WTC11 (cell line): ENCODE measurements around the gene AKR1C2. TPM values are rescaled to one million over a fixed set of nuclear protein-coding genes. Genes with fewer than 3 reads are reported as not detected.

ENCODE experiments used
- ATAC-seq: fragments of 200-7000 bp; cut with Tn5 transposase; 2 replicates; pipeline ENCODE4 v1.10.0; 2021; ENCODE audit warnings: mild to moderate bottlenecking, moderate library complexity
- CTCF ChIA-PET: fragments of 300-600 bp; sonication (Branson Sonifier 250); formaldehyde crosslinking; loops from one replicate; lab custom pipeline; 2021; ENCODE audit warnings: antibody characterized with exemption; lab: Charles Lee
- POLR2A ChIA-PET: fragments of 350-600 bp; sonication (Branson Sonifier 250); formaldehyde crosslinking; loops from one replicate; lab custom pipeline; 2021; ENCODE audit warnings: antibody characterized with exemption; lab: Charles Lee
- DNase-seq: peaks from one replicate; pipeline ENCODE4 v3.0.0; 2021; ENCODE audit warnings: low spot score
- H3K27ac Mint-ChIP-seq: 2 replicates; pipeline ENCODE4 v1.8.0; 2021; ENCODE audit warnings: mixed read lengths
- H3K27me3 Mint-ChIP-seq: 2 replicates; pipeline ENCODE4 v1.8.0; 2021; ENCODE audit warnings: low read depth, mild to moderate bottlenecking, moderate library complexity, mixed read lengths
- H3K36me3 Mint-ChIP-seq: 2 replicates; pipeline ENCODE4 v1.8.0; 2021; ENCODE audit warnings: mixed read lengths
- H3K4me1 Mint-ChIP-seq: 2 replicates; pipeline ENCODE4 v1.8.0; 2022; ENCODE audit warnings: mixed read lengths
- H3K4me3 Mint-ChIP-seq: 2 replicates; pipeline ENCODE4 v1.8.0; 2021; ENCODE audit warnings: mild to moderate bottlenecking, moderate library complexity, mixed read lengths
- H3K9me3 Mint-ChIP-seq: 2 replicates; pipeline ENCODE4 v1.8.0; 2021; ENCODE audit warnings: mixed read lengths
- EMX1 ChIP-seq: fragments of 250-450 bp; sonication (Bioruptor Pico); IDR thresholded peaks from 2 replicates; pipeline ENCODE4 v1.8.0; 2021; ENCODE audit warnings: mild to moderate bottlenecking
- ESRRA ChIP-seq: sonication (generic); formaldehyde crosslinking; IDR thresholded peaks from 2 replicates; pipeline ENCODE4 v1.8.1; 2022; ENCODE audit warnings: mild to moderate bottlenecking, missing genetic modification reagents, borderline replicate concordance
- FOXK1 ChIP-seq: sonication (generic); formaldehyde crosslinking; IDR thresholded peaks from 2 replicates; pipeline ENCODE4 v1.8.0; 2022; ENCODE audit warnings: mild to moderate bottlenecking, moderate library complexity, missing genetic modification reagents
- GABPB1 ChIP-seq: sonication (generic); formaldehyde crosslinking; IDR thresholded peaks from 2 replicates; pipeline ENCODE4 v1.8.1; 2023; ENCODE audit warnings: mild to moderate bottlenecking, missing genetic modification reagents
- GRHL2 ChIP-seq: fragments of 250-450 bp; sonication (Bioruptor Pico); IDR thresholded peaks from 2 replicates; pipeline ENCODE4 v1.8.0; 2022; ENCODE audit warnings: mild to moderate bottlenecking, moderate library complexity; ENCODE audit not compliant: insufficient replicate concordance, severe bottlenecking
- JUN ChIP-seq: sonication (generic); formaldehyde crosslinking; IDR thresholded peaks from 2 replicates; pipeline ENCODE4 v1.8.0; 2023; ENCODE audit warnings: mild to moderate bottlenecking, missing genetic modification reagents
- MXD4 ChIP-seq: fragments of 250-450 bp; sonication (Bioruptor Pico); IDR thresholded peaks from 2 replicates; pipeline ENCODE4 v1.8.0; 2021; ENCODE audit warnings: mild to moderate bottlenecking, moderate library complexity, borderline replicate concordance
- NR2C2 ChIP-seq: sonication (generic); formaldehyde crosslinking; IDR thresholded peaks from 2 replicates; pipeline ENCODE4 v1.8.0; 2022; ENCODE audit warnings: mild to moderate bottlenecking, missing genetic modification reagents
- NR3C1 ChIP-seq: sonication (generic); formaldehyde crosslinking; conservative IDR thresholded peaks from 2 replicates; pipeline ENCODE4 v1.8.1; 2023; ENCODE audit warnings: low read depth, mild to moderate bottlenecking, missing genetic modification reagents
- PRRX2 ChIP-seq: fragments of 250-450 bp; sonication (Bioruptor Pico); IDR thresholded peaks from 2 replicates; pipeline ENCODE4 v1.8.0; 2021; ENCODE audit warnings: mild to moderate bottlenecking
- TCF7 ChIP-seq: sonication (generic); formaldehyde crosslinking; IDR thresholded peaks from 2 replicates; pipeline ENCODE4 v1.8.0; 2022; ENCODE audit warnings: mild to moderate bottlenecking, low read depth, missing genetic modification reagents, moderate library complexity
- TEAD4 ChIP-seq: sonication (generic); formaldehyde crosslinking; IDR thresholded peaks from 2 replicates; pipeline ENCODE4 v1.8.0; 2022; ENCODE audit warnings: mild to moderate bottlenecking, missing genetic modification reagents
- ZNF263 ChIP-seq: sonication (generic); formaldehyde crosslinking; IDR thresholded peaks from 2 replicates; pipeline ENCODE4 v1.8.1; 2022; ENCODE audit warnings: low read depth, mild to moderate bottlenecking, moderate library complexity, missing genetic modification reagents
- ZNF416 ChIP-seq: fragments of 250-450 bp; sonication (Bioruptor Pico); IDR thresholded peaks from 2 replicates; pipeline ENCODE4 v1.9.0; 2021; ENCODE audit warnings: mild to moderate bottlenecking, inconsistent platforms
- total RNA-seq: library from RNA; stranded (reverse); gene quantifications from 3 replicates; pipeline ENCODE4 v1.2.3, GENCODE V29; 2021
- TF ChIP-seq, protein P1 (sequence below): sonication (generic); formaldehyde crosslinking; IDR thresholded peaks from 2 replicates; pipeline ENCODE4 v1.8.0; 2023; ENCODE audit warnings: missing genetic modification reagents
- TF ChIP-seq, protein P2 (sequence below): sonication (generic); formaldehyde crosslinking; IDR thresholded peaks from 2 replicates; pipeline ENCODE4 v1.8.0; 2023; ENCODE audit warnings: missing genetic modification reagents, mild to moderate bottlenecking, borderline replicate concordance
- TF ChIP-seq, protein P3 (sequence below): sonication (generic); formaldehyde crosslinking; IDR thresholded peaks from 2 replicates; pipeline ENCODE4 v1.8.0; 2022; ENCODE audit warnings: mild to moderate bottlenecking, missing genetic modification reagents
- TF ChIP-seq, protein P4 (sequence below): sonication (generic); formaldehyde crosslinking; IDR thresholded peaks from 2 replicates; pipeline ENCODE4 v1.8.1; 2023; ENCODE audit warnings: mild to moderate bottlenecking, missing genetic modification reagents
- TF ChIP-seq, protein P5 (sequence below): fragments of 250-450 bp; sonication (Bioruptor Pico); IDR thresholded peaks from 2 replicates; pipeline ENCODE4 v2.1.2; 2022; ENCODE audit warnings: mild to moderate bottlenecking, moderate library complexity
- TF ChIP-seq, protein P6 (sequence below): sonication (generic); formaldehyde crosslinking; IDR thresholded peaks from 2 replicates; pipeline ENCODE4 v1.8.0; 2022; ENCODE audit warnings: mild to moderate bottlenecking, missing genetic modification reagents
- TF ChIP-seq, protein P7 (sequence below): sonication (generic); formaldehyde crosslinking; IDR thresholded peaks from 2 replicates; pipeline ENCODE4 v1.8.1; 2023; ENCODE audit warnings: mild to moderate bottlenecking, moderate library complexity, missing genetic modification reagents

The AKR1C2 gene
- total RNA-seq, 1 experiment from 2014 or later = 1.2 TPM

DNA sequence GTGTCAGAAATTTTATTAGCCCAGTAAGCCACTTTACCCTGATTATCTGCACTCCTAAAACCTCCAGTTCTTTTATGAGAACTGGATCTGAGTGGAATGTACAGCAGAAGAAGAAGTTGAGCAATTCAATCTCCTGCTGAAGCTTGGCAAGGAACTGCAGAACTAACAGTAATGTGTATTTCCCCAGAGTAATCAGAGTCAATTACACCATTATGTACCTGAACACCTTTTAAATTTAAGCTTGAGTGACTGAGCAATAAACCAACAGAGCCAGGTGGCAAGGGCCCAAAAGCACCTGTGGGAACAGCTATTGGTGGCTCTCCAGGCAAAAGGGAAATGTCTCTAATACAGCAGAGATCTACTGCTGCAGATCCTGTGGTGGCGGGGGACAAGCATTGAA is 40.1 kb upstream of the AKR1C2 start (continued):
- TF ChIP-seq, protein P1, sequence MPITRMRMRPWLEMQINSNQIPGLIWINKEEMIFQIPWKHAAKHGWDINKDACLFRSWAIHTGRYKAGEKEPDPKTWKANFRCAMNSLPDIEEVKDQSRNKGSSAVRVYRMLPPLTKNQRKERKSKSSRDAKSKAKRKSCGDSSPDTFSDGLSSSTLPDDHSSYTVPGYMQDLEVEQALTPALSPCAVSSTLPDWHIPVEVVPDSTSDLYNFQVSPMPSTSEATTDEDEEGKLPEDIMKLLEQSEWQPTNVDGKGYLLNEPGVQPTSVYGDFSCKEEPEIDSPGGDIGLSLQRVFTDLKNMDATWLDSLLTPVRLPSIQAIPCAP (CRISPR knock-in tag) = no peak
- TF ChIP-seq, protein P2, sequence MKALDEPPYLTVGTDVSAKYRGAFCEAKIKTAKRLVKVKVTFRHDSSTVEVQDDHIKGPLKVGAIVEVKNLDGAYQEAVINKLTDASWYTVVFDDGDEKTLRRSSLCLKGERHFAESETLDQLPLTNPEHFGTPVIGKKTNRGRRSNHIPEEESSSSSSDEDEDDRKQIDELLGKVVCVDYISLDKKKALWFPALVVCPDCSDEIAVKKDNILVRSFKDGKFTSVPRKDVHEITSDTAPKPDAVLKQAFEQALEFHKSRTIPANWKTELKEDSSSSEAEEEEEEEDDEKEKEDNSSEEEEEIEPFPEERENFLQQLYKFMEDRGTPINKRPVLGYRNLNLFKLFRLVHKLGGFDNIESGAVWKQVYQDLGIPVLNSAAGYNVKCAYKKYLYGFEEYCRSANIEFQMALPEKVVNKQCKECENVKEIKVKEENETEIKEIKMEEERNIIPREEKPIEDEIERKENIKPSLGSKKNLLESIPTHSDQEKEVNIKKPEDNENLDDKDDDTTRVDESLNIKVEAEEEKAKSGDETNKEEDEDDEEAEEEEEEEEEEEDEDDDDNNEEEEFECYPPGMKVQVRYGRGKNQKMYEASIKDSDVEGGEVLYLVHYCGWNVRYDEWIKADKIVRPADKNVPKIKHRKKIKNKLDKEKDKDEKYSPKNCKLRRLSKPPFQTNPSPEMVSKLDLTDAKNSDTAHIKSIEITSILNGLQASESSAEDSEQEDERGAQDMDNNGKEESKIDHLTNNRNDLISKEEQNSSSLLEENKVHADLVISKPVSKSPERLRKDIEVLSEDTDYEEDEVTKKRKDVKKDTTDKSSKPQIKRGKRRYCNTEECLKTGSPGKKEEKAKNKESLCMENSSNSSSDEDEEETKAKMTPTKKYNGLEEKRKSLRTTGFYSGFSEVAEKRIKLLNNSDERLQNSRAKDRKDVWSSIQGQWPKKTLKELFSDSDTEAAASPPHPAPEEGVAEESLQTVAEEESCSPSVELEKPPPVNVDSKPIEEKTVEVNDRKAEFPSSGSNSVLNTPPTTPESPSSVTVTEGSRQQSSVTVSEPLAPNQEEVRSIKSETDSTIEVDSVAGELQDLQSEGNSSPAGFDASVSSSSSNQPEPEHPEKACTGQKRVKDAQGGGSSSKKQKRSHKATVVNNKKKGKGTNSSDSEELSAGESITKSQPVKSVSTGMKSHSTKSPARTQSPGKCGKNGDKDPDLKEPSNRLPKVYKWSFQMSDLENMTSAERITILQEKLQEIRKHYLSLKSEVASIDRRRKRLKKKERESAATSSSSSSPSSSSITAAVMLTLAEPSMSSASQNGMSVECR (CRISPR knock-in tag) = no peak

DNA sequence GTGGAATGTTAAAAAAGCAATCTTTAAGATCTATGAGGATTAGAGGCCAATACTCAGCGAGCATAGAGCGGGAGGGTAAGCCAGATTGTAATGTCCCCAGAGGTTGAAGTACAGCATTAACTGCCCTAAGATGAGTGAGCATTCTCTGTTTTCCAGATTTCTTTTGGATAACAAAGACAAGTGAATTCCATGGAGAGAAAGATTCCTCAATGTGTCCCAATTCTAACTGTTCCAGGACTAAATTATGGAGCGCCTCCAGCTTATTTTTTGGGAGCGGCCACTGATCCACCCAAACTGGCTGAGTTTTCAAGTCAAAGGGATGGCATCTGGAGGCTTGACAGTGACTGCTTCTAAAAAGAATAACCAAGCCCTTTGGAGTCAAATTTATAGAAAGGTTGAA is 39.3 kb upstream of the AKR1C2 start:
- H3K36me3 Mint-ChIP-seq = no peaks in the 10 kb centered on the region
- no peak overlapping the region for H3K4me3 Mint-ChIP-seq
- ATAC-seq (no peak), DNase-seq (no peak)
- peaks cover 22% of the 10 kb centered on the region for H3K9me3 Mint-ChIP-seq
- ChIA-PET POLR2A (no interaction called here), CTCF (no interaction called here)
- H3K27me3 Mint-ChIP-seq = no peaks in the 10 kb centered on the region; the same call in 1 of the 2 replicates
- peaks cover 5% of the 10 kb centered on the region for H3K4me1 Mint-ChIP-seq
- TF ChIP-seq GABPB1 = no peak
- no peak for TF ChIP-seq NR2C2
- TF ChIP-seq TEAD4 = no peak
- TF ChIP-seq ZNF416 = no peak
- TF ChIP-seq, protein P3, sequence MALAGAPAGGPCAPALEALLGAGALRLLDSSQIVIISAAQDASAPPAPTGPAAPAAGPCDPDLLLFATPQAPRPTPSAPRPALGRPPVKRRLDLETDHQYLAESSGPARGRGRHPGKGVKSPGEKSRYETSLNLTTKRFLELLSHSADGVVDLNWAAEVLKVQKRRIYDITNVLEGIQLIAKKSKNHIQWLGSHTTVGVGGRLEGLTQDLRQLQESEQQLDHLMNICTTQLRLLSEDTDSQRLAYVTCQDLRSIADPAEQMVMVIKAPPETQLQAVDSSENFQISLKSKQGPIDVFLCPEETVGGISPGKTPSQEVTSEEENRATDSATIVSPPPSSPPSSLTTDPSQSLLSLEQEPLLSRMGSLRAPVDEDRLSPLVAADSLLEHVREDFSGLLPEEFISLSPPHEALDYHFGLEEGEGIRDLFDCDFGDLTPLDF (CRISPR knock-in tag) = no peak
- no peak for TF ChIP-seq ZNF263
- TF ChIP-seq FOXK1 (CRISPR knock-in tag) = no peak
- no peak for TF ChIP-seq NR3C1 (CRISPR knock-in tag)
- no peak for TF ChIP-seq PRRX2 (CRISPR knock-in tag)
- TF ChIP-seq, protein P4, sequence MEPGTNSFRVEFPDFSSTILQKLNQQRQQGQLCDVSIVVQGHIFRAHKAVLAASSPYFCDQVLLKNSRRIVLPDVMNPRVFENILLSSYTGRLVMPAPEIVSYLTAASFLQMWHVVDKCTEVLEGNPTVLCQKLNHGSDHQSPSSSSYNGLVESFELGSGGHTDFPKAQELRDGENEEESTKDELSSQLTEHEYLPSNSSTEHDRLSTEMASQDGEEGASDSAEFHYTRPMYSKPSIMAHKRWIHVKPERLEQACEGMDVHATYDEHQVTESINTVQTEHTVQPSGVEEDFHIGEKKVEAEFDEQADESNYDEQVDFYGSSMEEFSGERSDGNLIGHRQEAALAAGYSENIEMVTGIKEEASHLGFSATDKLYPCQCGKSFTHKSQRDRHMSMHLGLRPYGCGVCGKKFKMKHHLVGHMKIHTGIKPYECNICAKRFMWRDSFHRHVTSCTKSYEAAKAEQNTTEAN (CRISPR knock-in tag) = no peak
- TF ChIP-seq EMX1 (CRISPR knock-in tag) = no peak
- no peak overlapping the region for H3K27ac Mint-ChIP-seq

DNA sequence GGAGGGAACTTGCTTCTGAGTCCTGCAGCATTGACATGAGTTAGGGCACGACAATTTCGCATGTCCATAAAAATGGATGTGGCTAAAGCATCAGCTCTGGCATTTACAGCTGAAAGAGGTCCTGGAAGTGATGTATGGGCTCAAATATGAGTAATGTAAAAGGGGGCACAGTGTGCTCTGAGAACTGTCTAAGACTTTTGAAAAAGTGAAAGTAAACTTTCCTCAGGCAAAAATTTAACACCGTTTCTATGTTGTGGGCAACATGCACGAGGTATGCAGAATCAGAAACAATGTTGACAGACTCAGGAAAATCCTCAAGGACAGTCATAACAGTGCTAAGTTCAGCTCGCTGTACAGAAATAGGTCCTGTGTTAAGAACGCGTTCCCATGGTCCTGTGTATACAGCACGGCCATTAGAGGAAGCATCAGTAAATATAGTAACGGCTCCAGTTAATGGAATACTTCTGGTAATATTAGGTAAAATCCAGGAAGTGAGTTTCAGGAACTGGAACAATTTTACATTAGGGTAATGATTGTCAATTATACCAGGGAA is 37.9 kb upstream of the AKR1C2 start:
- Mint-ChIP-seq H3K4me1 (peaks cover 12% of the 10 kb centered on the region), H3K27ac (no peak overlapping the region), H3K4me3 (no peak overlapping the region), H3K27me3 (no peaks in the 10 kb centered on the region), H3K9me3 (peaks cover 22% of the 10 kb centered on the region), H3K36me3 (no peaks in the 10 kb centered on the region)
- POLR2A ChIA-PET = no interaction called here
- CTCF ChIA-PET = interaction anchor here (1.3 kb wide), 1 partner anchor 192 kb away, joined by 4 read pairs; no protein-coding TSS in a partner anchor
- no peak for ATAC-seq
- TF ChIP-seq, protein P5, sequence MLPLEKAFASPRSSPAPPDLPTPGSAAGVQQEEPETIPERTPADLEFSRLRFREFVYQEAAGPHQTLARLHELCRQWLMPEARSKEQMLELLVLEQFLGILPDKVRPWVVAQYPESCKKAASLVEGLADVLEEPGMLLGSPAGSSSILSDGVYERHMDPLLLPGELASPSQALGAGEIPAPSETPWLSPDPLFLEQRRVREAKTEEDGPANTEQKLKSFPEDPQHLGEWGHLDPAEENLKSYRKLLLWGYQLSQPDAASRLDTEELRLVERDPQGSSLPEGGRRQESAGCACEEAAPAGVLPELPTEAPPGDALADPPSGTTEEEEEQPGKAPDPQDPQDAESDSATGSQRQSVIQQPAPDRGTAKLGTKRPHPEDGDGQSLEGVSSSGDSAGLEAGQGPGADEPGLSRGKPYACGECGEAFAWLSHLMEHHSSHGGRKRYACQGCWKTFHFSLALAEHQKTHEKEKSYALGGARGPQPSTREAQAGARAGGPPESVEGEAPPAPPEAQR = no peak
- TF ChIP-seq, protein P6, sequence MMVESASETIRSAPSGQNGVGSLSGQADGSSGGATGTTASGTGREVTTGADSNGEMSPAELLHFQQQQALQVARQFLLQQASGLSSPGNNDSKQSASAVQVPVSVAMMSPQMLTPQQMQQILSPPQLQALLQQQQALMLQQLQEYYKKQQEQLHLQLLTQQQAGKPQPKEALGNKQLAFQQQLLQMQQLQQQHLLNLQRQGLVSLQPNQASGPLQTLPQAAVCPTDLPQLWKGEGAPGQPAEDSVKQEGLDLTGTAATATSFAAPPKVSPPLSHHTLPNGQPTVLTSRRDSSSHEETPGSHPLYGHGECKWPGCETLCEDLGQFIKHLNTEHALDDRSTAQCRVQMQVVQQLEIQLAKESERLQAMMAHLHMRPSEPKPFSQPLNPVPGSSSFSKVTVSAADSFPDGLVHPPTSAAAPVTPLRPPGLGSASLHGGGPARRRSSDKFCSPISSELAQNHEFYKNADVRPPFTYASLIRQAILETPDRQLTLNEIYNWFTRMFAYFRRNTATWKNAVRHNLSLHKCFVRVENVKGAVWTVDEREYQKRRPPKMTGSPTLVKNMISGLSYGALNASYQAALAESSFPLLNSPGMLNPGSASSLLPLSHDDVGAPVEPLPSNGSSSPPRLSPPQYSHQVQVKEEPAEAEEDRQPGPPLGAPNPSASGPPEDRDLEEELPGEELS (CRISPR knock-in tag) = no peak
- peak; percentile 28; the same call in 1 of the 2 replicates for TF ChIP-seq GABPB1
- TF ChIP-seq, protein P7, sequence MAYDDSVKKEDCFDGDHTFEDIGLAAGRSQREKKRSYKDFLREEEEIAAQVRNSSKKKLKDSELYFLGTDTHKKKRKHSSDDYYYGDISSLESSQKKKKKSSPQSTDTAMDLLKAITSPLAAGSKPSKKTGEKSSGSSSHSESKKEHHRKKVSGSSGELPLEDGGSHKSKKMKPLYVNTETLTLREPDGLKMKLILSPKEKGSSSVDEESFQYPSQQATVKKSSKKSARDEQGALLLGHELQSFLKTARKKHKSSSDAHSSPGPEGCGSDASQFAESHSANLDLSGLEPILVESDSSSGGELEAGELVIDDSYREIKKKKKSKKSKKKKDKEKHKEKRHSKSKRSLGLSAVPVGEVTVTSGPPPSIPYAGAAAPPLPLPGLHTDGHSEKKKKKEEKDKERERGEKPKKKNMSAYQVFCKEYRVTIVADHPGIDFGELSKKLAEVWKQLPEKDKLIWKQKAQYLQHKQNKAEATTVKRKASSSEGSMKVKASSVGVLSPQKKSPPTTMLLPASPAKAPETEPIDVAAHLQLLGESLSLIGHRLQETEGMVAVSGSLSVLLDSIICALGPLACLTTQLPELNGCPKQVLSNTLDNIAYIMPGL = no peak
- no peak for TF ChIP-seq TCF7 (CRISPR knock-in tag)
- TF ChIP-seq JUN (CRISPR knock-in tag) = no peak
- TF ChIP-seq ESRRA (CRISPR knock-in tag) = no peak
- no peak for TF ChIP-seq MXD4 (CRISPR knock-in tag)
- no peak for TF ChIP-seq GRHL2 (CRISPR knock-in tag)
- DNase-seq = no peak
